Adrenal gland (tissue), 12 donors: ENCODE results near the gene SETSIP. TPM values are rescaled to one million over a fixed set of nuclear protein-coding genes. Genes with fewer than 3 reads are reported as not detected.

Experiments used
- DNase-seq, 7 donors: peaks; one replicate each; pipeline ENCODE4 v3.0.0-alpha.2; 2019 to 2020
- H3K27ac ChIP-seq, 5 donors: fragments of 200-600 bp; sonication (generic) in 4 of 5; 1 replicate in 3 of 5; 2 replicates in 2 of 5; pipeline versions ENCODE4 v1.5.1 to v1.8.0; 2016 to 2020; ENCODE audit warnings: mild to moderate bottlenecking in 1 of 5
- H3K27me3 ChIP-seq: fragments of 200-600 bp; 2 replicates; pipeline ENCODE4 v1.8.0; 2021
- H3K36me3 ChIP-seq, 2 donors: fragments of 200-600 bp; replicated peaks in 1 of 2; 1 replicate in 1 of 2; 2 replicates in 1 of 2; pipeline versions ENCODE4 v1.5.1 to v1.8.0; 2018 to 2022
- H3K4me1 ChIP-seq, 2 donors: fragments of 200-600 bp; replicated peaks in 1 of 2; 1 replicate in 1 of 2; 2 replicates in 1 of 2; pipeline versions ENCODE4 v1.5.1 to v1.8.0; 2018 to 2021
- H3K4me3 ChIP-seq, 4 donors: fragments of 200-600 bp; sonication (generic) in 3 of 4; one replicate each; pipeline ENCODE4 v1.5.1; 2016 to 2018
- H3K9me3 ChIP-seq, 3 donors: fragments of 200-600 bp; sonication (generic) in 1 of 3; replicated peaks in 1 of 3; 1 replicate in 2 of 3; 2 replicates in 1 of 3; pipeline versions ENCODE4 v1.5.1 to v1.8.0; 2016 to 2021
- CTCF ChIP-seq, 6 experiments: fragments of 450-650 bp in 4 of 6; fragments of 200-600 bp in 2 of 6; sonication (generic) in 1 of 6; IDR thresholded peaks; 1 replicate in 5 of 6; 2 replicates in 1 of 6; pipeline versions ENCODE4 v1.5.1 to v1.8.0; 2016 to 2021; ENCODE audit warnings: antibody characterized with exemption in 6 of 6, mild to moderate bottlenecking in 2 of 6, moderate library complexity in 1 of 6
- POLR2A ChIP-seq, 2 donors: fragments of 450-650 bp; IDR thresholded peaks; one replicate each; pipeline ENCODE4 v1.6.1; 2017; ENCODE audit warnings: antibody characterized with exemption in 2 of 2, mild to moderate bottlenecking in 2 of 2, moderate library complexity in 1 of 2
- WGBS, 4 donors: extraction: QIAGEN DNeasy Blood & Tissue Kit in 2 of 4; methylation state at CpG; one replicate each; pipeline versions ENCODE4 v1.1.5 to v1.1.7; 2013 to 2017; 5-methylcytosine and 5-hydroxymethylcytosine counted together
- intact Hi-C, 2 donors: fragments of 100-400 bp; cut with DNase I; formaldehyde crosslinking; loops; one replicate each; pipeline versions ENCODE4 v1.14.1 to v1.15.0; 2022 to 2023
- polyA plus RNA-seq, 3 donors: library from polyadenylated mRNA; stranded (reverse); fragments of 200-250 nt in 2 of 3; fragments of 350-450 nt in 1 of 3; fragmentation: Illumina TruSeq in 1 of 3; extraction: RNeasy Lipid Tissue Mini Kit (QIAGEN cat#74804) in 1 of 3; gene quantifications; one replicate each; pipeline ENCODE4 v1.2.3, GENCODE V29; 2013 to 2014
- total RNA-seq, 9 donors: library from RNA; depleted of rRNA in 4 of 9; stranded (reverse); fragments of >200 nt in 4 of 9; fragments of 120-200 nt in 1 of 9; fragmentation: NEBNext Ultra II Directional in 1 of 9; extraction: Animal tissue kit (Norgen Biotek cat#: 25700) in 1 of 9; gene quantifications; one replicate each; pipeline versions ENCODE4 v1.1.0 to v1.2.4, GENCODE V29; 2013 to 2023
- donor health status: healthy with polysubstance abuse.
- donor health status: Bipolar disorder and iron deficiency.
- donor health status: DM: yes; HTN: yes; CAD: no.
- donor health status: DM: no; HTN: no; CAD: no.
- donor health status: DM: no; HTN: no; CAD: no.
- donor health status: DM: yes; HTN: yes; CAD: no.

The SETSIP gene
- total and polyA plus RNA-seq, 12 donors: not detected

DNA sequence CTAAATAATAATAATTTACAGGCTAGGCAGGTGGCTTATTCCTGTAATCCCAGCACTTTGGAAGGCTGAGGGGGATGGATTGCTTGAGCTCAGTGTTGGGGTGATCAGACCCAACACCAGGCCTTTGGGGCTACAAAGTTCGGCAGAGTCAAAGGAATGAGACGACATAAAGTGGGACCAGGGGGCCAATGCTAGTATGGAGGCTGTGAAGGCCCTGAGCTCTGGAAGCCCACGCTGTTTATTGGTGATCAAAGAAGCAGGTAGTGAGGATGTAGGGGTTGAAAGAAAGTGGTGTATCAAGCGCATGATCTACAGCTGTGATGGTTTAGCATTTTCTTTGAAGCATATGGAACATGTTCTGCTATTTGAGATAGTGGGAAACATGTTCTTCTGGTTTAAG is 10.5 kb upstream of the SETSIP start:
- intact Hi-C loops: no loop called here
- WGBS, 4 donors: 95 to 98% (median 97%) methylated on average over 4 of the region's 4 CpGs
- Histone ChIP-seq H3K4me3 (no peak overlapping the region), H3K4me1 (peaks cover 0 to 8% of the 10 kb centered on the region in 2 donors), H3K36me3 (no peaks in the 10 kb centered on the region), H3K27me3 (no peaks in the 10 kb centered on the region), H3K9me3 (peaks cover 0 to 12% (median 0%) of the 10 kb centered on the region in 3 donors), H3K27ac (no peak overlapping the region)
- DNase-seq: no peak
- no peak for TF ChIP-seq POLR2A (IDR thresholded peaks at IDR 0.05)

- WGBS, 4 donors: 79 to 100% (median 93%) methylated on average over 1 of the region's 1 CpG
Measured at GRCh38 chr1:92084651-92085050, 9.4 kb upstream of the SETSIP start.

GRCh38 chr1:92081031-92081430 is 5.8 kb upstream of the SETSIP start:
- no peaks in the 10 kb centered on the region for H3K27me3 ChIP-seq
- intact Hi-C loops: no loop called here
- WGBS, 4 donors: 25 to 30% (median 28%) methylated on average over 4 of the region's 4 CpGs
- peaks cover 0 to 8% of the 10 kb centered on the region in 2 donors for H3K4me1 ChIP-seq
- H3K9me3 ChIP-seq: peaks cover 0 to 6% (median 0%) of the 10 kb centered on the region in 3 donors
- peak overlapping the region in 2 of 5 donors; percentile 70 to 79 for H3K27ac ChIP-seq
- H3K36me3 ChIP-seq: no peaks in the 10 kb centered on the region
- TF ChIP-seq POLR2A (IDR thresholded peaks at IDR 0.05) (no peak), CTCF (IDR thresholded peaks at IDR 0.05) (no peak)
- no peak for DNase-seq
- H3K4me3 ChIP-seq: peak overlapping the region in 2 of 4 donors; percentile 65 to 91

More at GRCh38 chr1:92084651-92085050, 9.4 kb upstream of the SETSIP start:
- intact Hi-C loops: no loop called here
- H3K27me3 ChIP-seq: no peaks in the 10 kb centered on the region
- DNase-seq: no peak
- no peak for TF ChIP-seq CTCF (IDR thresholded peaks at IDR 0.05)
- no peak for TF ChIP-seq POLR2A (IDR thresholded peaks at IDR 0.05)
- H3K4me1 ChIP-seq: peaks cover 0 to 8% of the 10 kb centered on the region in 2 donors
- no peaks in the 10 kb centered on the region for H3K36me3 ChIP-seq
- no peak overlapping the region for H3K27ac ChIP-seq
- H3K4me3 ChIP-seq: no peak overlapping the region
- peaks cover 0 to 12% (median 0%) of the 10 kb centered on the region in 3 donors for H3K9me3 ChIP-seq

GRCh38 chr1:92080128-92080985 is 5.1 kb upstream of the SETSIP start, which contains the start of gene BTBD8:
BTBD8 (plus strand) TSS chr1:92080345; CDS start chr1:92080572, 227 bp downstream.
- DNase-seq: peak; percentile 81 to 93 (median 91)
- intact Hi-C loops: no loop called here
- Histone ChIP-seq H3K27me3 (no peaks in the 10 kb centered on the region), H3K27ac (peak within 1 kb of the TSS in 4 of 5 donors; percentile 43 to 81 (median 74)), H3K9me3 (no peaks in the 10 kb centered on the region), H3K4me1 (peaks cover 0 to 8% of the 10 kb centered on the region in 2 donors), H3K4me3 (peak within 1 kb of the TSS; percentile 21 to 91 (median 76)), H3K36me3 (no peaks in the 10 kb centered on the region)
- TF ChIP-seq CTCF (IDR thresholded peaks at IDR 0.05): no peak
- TF ChIP-seq POLR2A (IDR thresholded peaks at IDR 0.05): peak; percentile 40 to 74
- WGBS, 4 donors: 0 to 2% (median 1%) methylated on average over 24 to 55 of the region's 55 CpGs
